Measurements from ENCODE around the gene ARNT2.

The ARNT2 gene

GRCh38 chr15:80594091-80594889 is 190.1 kb downstream of the ARNT2 start:
- no peak for DNase-seq (ENCODE audit: low read depth)
- in situ Hi-C loops (cut with HindIII; ENCODE audit: low sequenced_read_pairs) = no loop called here
- TF ChIP-seq CTCF (IDR thresholded peaks at IDR 0.05; ENCODE audit: low read depth, low read length, missing control alignments) = no peak
- no peak overlapping the region for H3K4me3 ChIP-seq (ENCODE audit: low read depth, low read length)

DNA sequence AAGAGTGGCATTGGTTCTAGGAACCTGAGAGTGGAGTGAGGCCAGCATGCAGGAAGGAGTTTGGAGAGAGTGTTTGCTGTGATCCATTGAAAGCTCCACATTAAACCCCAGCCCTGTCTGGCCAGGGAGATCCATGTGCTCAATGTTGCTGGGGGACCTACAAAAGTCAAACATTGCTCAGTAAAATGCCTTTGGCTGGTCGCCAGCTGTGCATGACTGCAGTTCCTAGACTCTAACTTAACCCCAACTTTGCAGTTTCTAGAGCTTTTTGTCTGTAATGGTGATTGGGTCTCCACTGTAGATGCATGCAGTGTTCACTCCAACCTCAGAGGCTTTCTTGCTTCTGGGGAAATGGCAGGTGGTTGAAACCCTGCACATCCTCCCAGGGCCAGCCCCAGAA is 191.2 kb downstream of the ARNT2 start:
- in situ Hi-C loops (cut with HindIII; ENCODE audit: low sequenced_read_pairs) = no loop called here
- TF ChIP-seq CTCF (IDR thresholded peaks at IDR 0.05; ENCODE audit: low read depth, low read length, missing control alignments) = no peak
- DNase-seq (ENCODE audit: low read depth) = no peak
- H3K4me3 ChIP-seq (ENCODE audit: low read depth, low read length) = no peak overlapping the region

GRCh38 chr15:80596521-80596976 is 192.4 kb downstream of the ARNT2 start:
- in situ Hi-C loops (cut with HindIII; ENCODE audit: low sequenced_read_pairs) = no loop called here
- no peak for TF ChIP-seq CTCF (IDR thresholded peaks at IDR 0.05; ENCODE audit: low read depth, low read length, missing control alignments)
- no peak for DNase-seq (ENCODE audit: low read depth)
- H3K4me3 ChIP-seq (ENCODE audit: low read depth, low read length) = no peak overlapping the region

DNA sequence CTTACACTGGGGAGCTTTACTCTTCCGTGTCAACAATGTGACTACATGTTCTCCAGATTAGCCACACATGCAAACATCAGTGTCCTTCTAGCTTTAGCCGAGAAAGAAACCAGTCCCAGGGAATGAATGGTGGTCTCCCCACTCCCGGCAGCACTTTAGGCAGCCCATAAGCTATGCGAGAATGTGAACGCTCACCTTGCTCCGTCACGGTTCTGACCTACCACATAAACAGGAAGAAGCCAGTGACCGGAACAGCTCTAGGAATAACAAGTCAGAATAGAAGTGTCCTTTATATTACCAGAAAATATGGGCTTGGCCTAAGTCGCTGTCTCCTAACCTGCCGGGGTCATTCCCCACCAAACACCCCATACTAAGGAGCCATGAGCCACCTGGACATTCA is 192.9 kb downstream of the ARNT2 start:
- in situ Hi-C loops (cut with HindIII; ENCODE audit: low sequenced_read_pairs) = no loop called here
- no peak for DNase-seq (ENCODE audit: low read depth)
- no peak for TF ChIP-seq CTCF (IDR thresholded peaks at IDR 0.05; ENCODE audit: low read depth, low read length, missing control alignments)
- H3K4me3 ChIP-seq (ENCODE audit: low read depth, low read length) = no peak overlapping the region

DNA sequence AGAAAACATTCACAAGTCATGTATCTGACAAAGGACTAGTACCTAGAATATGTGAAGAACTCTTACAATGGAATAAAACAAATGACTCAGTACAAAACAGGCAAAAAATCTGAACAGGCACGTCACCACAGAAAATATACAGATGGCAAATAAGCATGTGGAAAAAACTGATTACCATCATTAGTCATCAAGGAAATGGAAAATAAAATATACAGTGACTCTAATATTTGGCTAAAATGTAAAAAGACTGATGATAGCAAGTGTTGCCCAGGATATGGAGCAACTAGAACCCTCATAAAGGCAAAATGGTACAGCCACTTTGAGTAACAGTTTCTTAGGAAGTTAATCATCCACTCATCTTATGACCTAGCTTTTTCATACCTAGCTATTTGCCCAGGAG is 195.2 kb downstream of the ARNT2 start:
- in situ Hi-C loops (cut with HindIII; ENCODE audit: low sequenced_read_pairs) = no loop called here
- no peak overlapping the region for H3K4me3 ChIP-seq (ENCODE audit: low read depth, low read length)
- no peak for TF ChIP-seq CTCF (IDR thresholded peaks at IDR 0.05; ENCODE audit: low read depth, low read length, missing control alignments)
- DNase-seq (ENCODE audit: low read depth) = no peak

DNA sequence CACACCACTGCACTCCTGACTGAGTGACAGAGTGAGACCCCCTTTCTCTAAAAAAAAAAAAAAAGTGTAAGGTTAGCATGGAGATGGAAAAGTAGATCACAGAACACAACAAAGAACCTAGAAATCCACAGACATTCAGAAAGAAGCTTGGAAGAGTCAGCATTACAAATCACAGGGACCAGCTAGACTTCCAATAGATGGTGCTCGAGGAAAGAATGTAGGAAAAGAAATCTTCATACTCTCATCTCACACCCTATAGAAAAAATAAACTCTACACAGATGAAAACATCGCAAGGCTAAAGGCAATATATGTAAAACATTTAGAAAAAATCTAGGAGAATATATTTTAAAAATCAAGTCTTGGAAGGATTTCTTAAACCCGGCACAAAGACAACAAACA is 196.4 kb downstream of the ARNT2 start:
- DNase-seq (ENCODE audit: low read depth) = no peak
- H3K4me3 ChIP-seq (ENCODE audit: low read depth, low read length) = no peak overlapping the region
- TF ChIP-seq CTCF (IDR thresholded peaks at IDR 0.05; ENCODE audit: low read depth, low read length, missing control alignments) = no peak
- in situ Hi-C loops (cut with HindIII; ENCODE audit: low sequenced_read_pairs) = loop anchor here (10.0 kb wide), 1 partner anchor 364 kb away; no protein-coding TSS in a partner anchor

All from astrocyte of the cerebellum (primary cell).